ENCODE results near the gene NRXN3.

The NRXN3 gene

GRCh38 chr14:78401866-78402265 lies 231.7 kb downstream of the NRXN3 start:
- no peaks in the 10 kb centered on the region for H3K9me3 Mint-ChIP-seq
- TF ChIP-seq CTCF (IDR thresholded peaks at IDR 0.05), result no peak
- H3K27me3 Mint-ChIP-seq (ENCODE audit: low read depth, poor library complexity), result peaks cover 40% of the 10 kb centered on the region
- H3K27ac Mint-ChIP-seq, result no peak overlapping the region
- H3K36me3 Mint-ChIP-seq (ENCODE audit: low read depth), result no peaks in the 10 kb centered on the region
- no peaks in the 10 kb centered on the region for H3K4me1 Mint-ChIP-seq
- DNase-seq, result no peak
- H3K4me3 Mint-ChIP-seq, result no peak overlapping the region

GRCh38 chr14:78403278-78403815 lies 233.2 kb downstream of the NRXN3 start:
- no peak for TF ChIP-seq CTCF (IDR thresholded peaks at IDR 0.05)
- no peak overlapping the region for H3K4me3 Mint-ChIP-seq
- peaks cover 40% of the 10 kb centered on the region for H3K27me3 Mint-ChIP-seq (ENCODE audit: low read depth, poor library complexity)
- DNase-seq, result no peak
- no peaks in the 10 kb centered on the region for H3K36me3 Mint-ChIP-seq (ENCODE audit: low read depth)
- H3K27ac Mint-ChIP-seq, result no peak overlapping the region
- no peaks in the 10 kb centered on the region for H3K4me1 Mint-ChIP-seq
- no peaks in the 10 kb centered on the region for H3K9me3 Mint-ChIP-seq

GRCh38 chr14:78405079-78405856 lies 235.1 kb downstream of the NRXN3 start:
- DNase-seq, result no peak
- H3K27ac Mint-ChIP-seq, result no peak overlapping the region
- H3K4me3 Mint-ChIP-seq, result no peak overlapping the region
- H3K9me3 Mint-ChIP-seq, result no peaks in the 10 kb centered on the region
- H3K27me3 Mint-ChIP-seq (ENCODE audit: low read depth, poor library complexity), result peaks cover 40% of the 10 kb centered on the region
- no peaks in the 10 kb centered on the region for H3K36me3 Mint-ChIP-seq (ENCODE audit: low read depth)
- no peak for TF ChIP-seq CTCF (IDR thresholded peaks at IDR 0.05)
- no peaks in the 10 kb centered on the region for H3K4me1 Mint-ChIP-seq

GRCh38 chr14:78412475-78412874 lies 242.3 kb downstream of the NRXN3 start:
- no peak for TF ChIP-seq CTCF (IDR thresholded peaks at IDR 0.05)
- Mint-ChIP-seq H3K9me3 (no peaks in the 10 kb centered on the region), H3K4me1 (no peaks in the 10 kb centered on the region), H3K27me3 (ENCODE audit: low read depth, poor library complexity) (peaks cover 10% of the 10 kb centered on the region), H3K36me3 (ENCODE audit: low read depth) (no peaks in the 10 kb centered on the region), H3K4me3 (no peak overlapping the region), H3K27ac (no peak overlapping the region)
- no peak for DNase-seq

GRCh38 chr14:78414172-78414571 lies 244.0 kb downstream of the NRXN3 start:
- DNase-seq, result no peak
- Mint-ChIP-seq H3K4me1 (no peaks in the 10 kb centered on the region), H3K9me3 (no peaks in the 10 kb centered on the region), H3K27ac (no peak overlapping the region), H3K27me3 (ENCODE audit: low read depth, poor library complexity) (peaks cover 10% of the 10 kb centered on the region), H3K36me3 (ENCODE audit: low read depth) (no peaks in the 10 kb centered on the region), H3K4me3 (no peak overlapping the region)
- TF ChIP-seq CTCF (IDR thresholded peaks at IDR 0.05), result no peak

GRCh38 chr14:78417532-78417931 lies 247.4 kb downstream of the NRXN3 start:
- peaks cover 16% of the 10 kb centered on the region for H3K27me3 Mint-ChIP-seq (ENCODE audit: low read depth, poor library complexity)
- no peak overlapping the region for H3K27ac Mint-ChIP-seq
- H3K36me3 Mint-ChIP-seq (ENCODE audit: low read depth), result no peaks in the 10 kb centered on the region
- no peak overlapping the region for H3K4me3 Mint-ChIP-seq
- no peak for DNase-seq
- no peak for TF ChIP-seq CTCF (IDR thresholded peaks at IDR 0.05)
- no peaks in the 10 kb centered on the region for H3K4me1 Mint-ChIP-seq
- H3K9me3 Mint-ChIP-seq, result no peaks in the 10 kb centered on the region

All from nephron progenitor cell (in vitro differentiated cells).